ENCODE measurements around the gene RHBDL1. TPM values are rescaled to one million over a fixed set of nuclear protein-coding genes. Genes with fewer than 3 reads are reported as not detected.

RHBDL1 gene
- total and polyA plus RNA-seq, 2 of the 8 experiments (the other 6 are each of a cell fraction or from before 2014, with no cell fraction given) = 4.0 to 8.1 TPM

GRCh38 chr16:708959-709358 is 33.5 kb downstream of the RHBDL1 start (continued):
- TF ChIP-seq, protein P1, sequence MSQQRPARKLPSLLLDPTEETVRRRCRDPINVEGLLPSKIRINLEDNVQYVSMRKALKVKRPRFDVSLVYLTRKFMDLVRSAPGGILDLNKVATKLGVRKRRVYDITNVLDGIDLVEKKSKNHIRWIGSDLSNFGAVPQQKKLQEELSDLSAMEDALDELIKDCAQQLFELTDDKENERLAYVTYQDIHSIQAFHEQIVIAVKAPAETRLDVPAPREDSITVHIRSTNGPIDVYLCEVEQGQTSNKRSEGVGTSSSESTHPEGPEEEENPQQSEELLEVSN (IDR thresholded peaks at IDR 0.05) = no peak
- TF ChIP-seq TAF7 (optimal IDR thresholded peaks at IDR 0.05; ENCODE audit: borderline replicate concordance, low read depth, low read length) (no peak), HDAC2 (IDR thresholded peaks at IDR 0.05; ENCODE audit: borderline replicate concordance in 1 of 2, low read depth in 2 of 2, low read length in 2 of 2) (no peak), JUN (IDR thresholded peaks at IDR 0.05; ENCODE audit: low read depth, low read length) (no peak), SP1 (IDR thresholded peaks at IDR 0.05; ENCODE audit: low read depth, low read length) (no peak), CHD7 (IDR thresholded peaks at IDR 0.05; ENCODE audit: insufficient replicate concordance, low read length) (no peak), SP2 (IDR thresholded peaks at IDR 0.05; ENCODE audit: low read length) (no peak), SIRT6 (IDR thresholded peaks at IDR 0.05; ENCODE audit: low read length) (no peak)
